Activated naive CD4-positive, alpha-beta T cell treated with anti-CD3 and anti-CD28 coated beads, Interleukin-2, amount 50 U/mL, for 72 hours (primary cell): ENCODE measurements around the gene IGFLR1. TPM values are rescaled to one million over a fixed set of nuclear protein-coding genes. Genes with fewer than 3 reads are reported as not detected.

Experiments
- ATAC-seq, 2 donors: fragments of 150-1000 bp; cut with Tn5 transposase; 2 replicates each; pipeline ENCODE4 v1.10.0; 2021; ENCODE audit warnings: mild to moderate bottlenecking in 2 of 2, moderate library complexity in 2 of 2
- DNase-seq, 2 donors: peaks; one replicate each; pipeline ENCODE4 v3.0.0; 2021 to 2022; ENCODE audit warnings: low spot score in 2 of 2
- H3K27ac Mint-ChIP-seq, 2 donors: one replicate each; pipeline ENCODE4 v1.8.0; 2022; ENCODE audit warnings: mild to moderate bottlenecking in 2 of 2, mixed read lengths in 2 of 2
- H3K36me3 Mint-ChIP-seq, 2 donors: one replicate each; pipeline ENCODE4 v1.8.0; 2022; ENCODE audit warnings: mixed read lengths in 2 of 2
- H3K9me3 Mint-ChIP-seq, 2 donors: one replicate each; pipeline ENCODE4 v1.8.0; 2022; ENCODE audit warnings: mixed read lengths in 2 of 2
- total RNA-seq, 2 donors: library from RNA; stranded (reverse); gene quantifications; one replicate each; pipeline ENCODE4 v1.2.3, GENCODE V29; 2022

IGFLR1 gene
- total RNA-seq, 2 donors from 2014 or later = 74.6 to 245 TPM

GRCh38 chr19:35764432-35765315 lies 22.4 kb upstream of the IGFLR1 start:
- Mint-ChIP-seq H3K36me3 (peaks cover 0 to 21% of the 10 kb centered on the region in 2 donors), H3K9me3 (no peaks in the 10 kb centered on the region), H3K27ac (no peak overlapping the region)
- ATAC-seq (no peak), DNase-seq (no peak)

GRCh38 chr19:35760711-35761349 lies 18.6 kb upstream of the IGFLR1 start:
- Mint-ChIP-seq H3K27ac (no peak overlapping the region), H3K9me3 (no peaks in the 10 kb centered on the region), H3K36me3 (peaks cover 5 to 11% of the 10 kb centered on the region in 2 donors)
- DNase-seq (no peak), ATAC-seq (no peak)

GRCh38 chr19:35759697-35760096 lies 17.4 kb upstream of the IGFLR1 start:
- peak overlapping the region in 1 of 2 donors; percentile 67 for H3K27ac Mint-ChIP-seq
- no peak for DNase-seq
- H3K36me3 Mint-ChIP-seq = peaks cover 5 to 11% of the 10 kb centered on the region in 2 donors
- no peak for ATAC-seq
- H3K9me3 Mint-ChIP-seq = no peaks in the 10 kb centered on the region

- peaks cover 8 to 11% of the 10 kb centered on the region in 2 donors for H3K36me3 Mint-ChIP-seq
- DNase-seq (peak; percentile 99 to 100), ATAC-seq (peak; percentile 97 to 98)
- H3K9me3 Mint-ChIP-seq = no peaks in the 10 kb centered on the region
- H3K27ac Mint-ChIP-seq = peak within 1 kb of the TSS; percentile 90 to 97
These were observed 15.7 kb upstream of the IGFLR1 start, which contains the start of gene PROSER3 for GRCh38 chr19:35757749-35758608. Gene PROSER3 (plus strand): TSS chr19:35758176. CDS start chr19:35758216, 40 bp downstream.

GRCh38 chr19:35757231-35757748 lies 15.0 kb upstream of the IGFLR1 start:
- H3K9me3 Mint-ChIP-seq = no peaks in the 10 kb centered on the region
- peak; percentile 14 to 15 for ATAC-seq
- H3K27ac Mint-ChIP-seq = peak overlapping the region; percentile 90 to 97
- DNase-seq = peak in 1 of 2 donors; percentile 46
- peaks cover 8 to 11% of the 10 kb centered on the region in 2 donors for H3K36me3 Mint-ChIP-seq

GRCh38 chr19:35756377-35757230 lies 14.4 kb upstream of the IGFLR1 start, which contains the start of gene HSPB6:
Gene HSPB6 (minus strand): TSS chr19:35757029. CDS start chr19:35757008, 21 bp downstream.
- ATAC-seq = no peak
- no peak for DNase-seq
- Mint-ChIP-seq H3K36me3 (peaks cover 5 to 8% of the 10 kb centered on the region in 2 donors), H3K9me3 (no peaks in the 10 kb centered on the region), H3K27ac (peak within 1 kb of the TSS; percentile 90 to 97)

GRCh38 chr19:35755550-35756376 lies 13.5 kb upstream of the IGFLR1 start:
- Mint-ChIP-seq H3K27ac (peak overlapping the region in 1 of 2 donors; percentile 79), H3K9me3 (no peaks in the 10 kb centered on the region), H3K36me3 (peaks cover 5 to 8% of the 10 kb centered on the region in 2 donors)
- ATAC-seq = peak in 1 of 2 donors; percentile 8
- DNase-seq = peak in 1 of 2 donors; percentile 60

- Mint-ChIP-seq H3K27ac (no peak overlapping the region), H3K36me3 (peaks cover 5 to 8% of the 10 kb centered on the region in 2 donors), H3K9me3 (no peaks in the 10 kb centered on the region)
- no peak for ATAC-seq
- no peak for DNase-seq
These were observed 12.9 kb upstream of the IGFLR1 start for GRCh38 chr19:35755131-35755549.

- ATAC-seq (no peak), DNase-seq (no peak)
- no peaks in the 10 kb centered on the region for H3K9me3 Mint-ChIP-seq
- no peak overlapping the region for H3K27ac Mint-ChIP-seq
- peaks cover 5 to 8% of the 10 kb centered on the region in 2 donors for H3K36me3 Mint-ChIP-seq
These were observed 12.3 kb upstream of the IGFLR1 start for GRCh38 chr19:35754370-35755130.

- ATAC-seq (no peak), DNase-seq (no peak)
- H3K36me3 Mint-ChIP-seq = peaks cover 5 to 8% of the 10 kb centered on the region in 2 donors
- no peaks in the 10 kb centered on the region for H3K9me3 Mint-ChIP-seq
- no peak overlapping the region for H3K27ac Mint-ChIP-seq
These were observed 11.6 kb upstream of the IGFLR1 start for GRCh38 chr19:35753634-35754369.

GRCh38 chr19:35752746-35753350 lies 10.6 kb upstream of the IGFLR1 start:
- Mint-ChIP-seq H3K36me3 (peaks cover 9 to 13% of the 10 kb centered on the region in 2 donors), H3K27ac (peak overlapping the region in 1 of 2 donors; percentile 57), H3K9me3 (no peaks in the 10 kb centered on the region)
- no peak for DNase-seq
- no peak for ATAC-seq

- DNase-seq (no peak), ATAC-seq (no peak)
- Mint-ChIP-seq H3K9me3 (no peaks in the 10 kb centered on the region), H3K36me3 (peaks cover 10 to 13% of the 10 kb centered on the region in 2 donors), H3K27ac (no peak overlapping the region)
These were observed 9.8 kb upstream of the IGFLR1 start for GRCh38 chr19:35751839-35752745.
